Adrenal gland (tissue), 5 donors: ENCODE results near the gene PEPD.

Experiments used
- CTCF ChIP-seq, 6 experiments: fragments of 450-650 bp in 4 of 6; fragments of 200-600 bp in 2 of 6; sonication (generic) in 1 of 6; IDR thresholded peaks; 1 replicate in 5 of 6; 2 replicates in 1 of 6; pipeline versions ENCODE4 v1.5.1 to v1.8.0; 2016 to 2021; ENCODE audit warnings: antibody characterized with exemption in 6 of 6, mild to moderate bottlenecking in 2 of 6, moderate library complexity in 1 of 6
- POLR2A ChIP-seq, 2 donors: fragments of 450-650 bp; IDR thresholded peaks; one replicate each; pipeline ENCODE4 v1.6.1; 2017; ENCODE audit warnings: antibody characterized with exemption in 2 of 2, mild to moderate bottlenecking in 2 of 2, moderate library complexity in 1 of 2
- donor health status: DM: no; HTN: no; CAD: no.

GRCh38 chr19:33511346-33511745 is 10.2 kb downstream of the PEPD start:
- TF ChIP-seq CTCF (IDR thresholded peaks at IDR 0.05) (no peak), POLR2A (IDR thresholded peaks at IDR 0.05) (no peak)
